ENCODE results near the gene KRTAP10-7.
"Not testable (repeated sequence)": the region's sequence is repeated elsewhere in the genome, so short reads cannot be mapped to it uniquely, and the experiment has no call there.

DNA sequence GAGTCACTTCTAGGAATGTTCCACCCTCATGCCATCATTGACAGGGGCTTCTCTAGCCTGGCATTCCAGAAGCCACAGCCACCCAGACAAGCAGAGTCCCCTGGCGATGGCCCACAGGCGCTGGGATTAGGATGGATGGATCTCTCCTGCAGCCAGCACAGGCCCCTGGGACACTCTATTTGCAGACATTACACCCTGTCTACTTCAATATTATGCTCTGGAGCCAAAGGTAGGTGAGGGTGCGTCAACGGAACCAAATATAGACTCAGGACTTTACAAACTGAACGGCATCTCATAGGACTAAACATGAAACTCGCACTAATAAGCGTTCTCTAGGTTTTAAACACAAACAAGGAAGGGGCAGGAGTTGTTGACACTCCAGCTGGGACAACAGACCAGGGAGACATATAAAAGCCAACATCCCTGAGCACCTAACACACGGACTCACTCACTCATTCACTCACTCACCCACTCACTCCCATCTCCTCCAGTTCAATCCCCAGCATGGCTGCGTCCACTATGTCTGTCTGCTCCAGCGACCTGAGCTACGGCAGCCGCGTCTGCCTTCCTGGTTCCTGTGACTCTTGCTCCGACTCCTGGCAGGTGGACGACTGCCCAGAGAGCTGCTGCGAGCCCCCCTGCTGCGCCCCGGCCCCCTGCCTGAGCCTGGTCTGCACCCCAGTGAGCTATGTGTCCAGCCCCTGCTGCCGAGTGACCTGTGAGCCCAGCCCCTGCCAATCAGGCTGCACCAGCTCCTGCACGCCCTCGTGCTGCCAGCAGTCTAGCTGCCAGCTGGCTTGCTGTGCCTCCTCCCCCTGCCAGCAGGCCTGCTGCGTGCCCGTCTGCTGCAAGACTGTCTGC lies at the start of gene KRTAP10-7:
- TF ChIP-seq, protein P1, sequence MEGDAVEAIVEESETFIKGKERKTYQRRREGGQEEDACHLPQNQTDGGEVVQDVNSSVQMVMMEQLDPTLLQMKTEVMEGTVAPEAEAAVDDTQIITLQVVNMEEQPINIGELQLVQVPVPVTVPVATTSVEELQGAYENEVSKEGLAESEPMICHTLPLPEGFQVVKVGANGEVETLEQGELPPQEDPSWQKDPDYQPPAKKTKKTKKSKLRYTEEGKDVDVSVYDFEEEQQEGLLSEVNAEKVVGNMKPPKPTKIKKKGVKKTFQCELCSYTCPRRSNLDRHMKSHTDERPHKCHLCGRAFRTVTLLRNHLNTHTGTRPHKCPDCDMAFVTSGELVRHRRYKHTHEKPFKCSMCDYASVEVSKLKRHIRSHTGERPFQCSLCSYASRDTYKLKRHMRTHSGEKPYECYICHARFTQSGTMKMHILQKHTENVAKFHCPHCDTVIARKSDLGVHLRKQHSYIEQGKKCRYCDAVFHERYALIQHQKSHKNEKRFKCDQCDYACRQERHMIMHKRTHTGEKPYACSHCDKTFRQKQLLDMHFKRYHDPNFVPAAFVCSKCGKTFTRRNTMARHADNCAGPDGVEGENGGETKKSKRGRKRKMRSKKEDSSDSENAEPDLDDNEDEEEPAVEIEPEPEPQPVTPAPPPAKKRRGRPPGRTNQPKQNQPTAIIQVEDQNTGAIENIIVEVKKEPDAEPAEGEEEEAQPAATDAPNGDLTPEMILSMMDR (IDR thresholded peaks at IDR 0.05) = not testable (repeated sequence)
- not testable (repeated sequence) for TF ChIP-seq POLR2A, EP300, POLR2AphosphoS5 (IDR thresholded peaks at IDR 0.05)
